HT1080 (cell line): Measurements from ENCODE around the gene CACNA1G. TPM values are rescaled to one million over a fixed set of nuclear protein-coding genes. Genes with fewer than 3 reads are reported as not detected.
A peak's percentile ranks its signal among the peaks of the same experiment; 100 is the strongest.

Experiments
- DNase-seq: peaks from one replicate; pipeline ENCODE4 v3.0.0-alpha.2; 2015; ENCODE audit warnings: low read depth
- polyA plus RNA-seq, 2 experiments: library from polyadenylated mRNA; depleted of rRNA; stranded (reverse); fragments of >200 nt; gene quantifications; 2 replicates each; pipeline ENCODE4 v1.2.3, GENCODE V29; 2015
- total RNA-seq: library from RNA; depleted of rRNA; stranded (reverse); fragments of >200 nt; shearing (Covaris generic); gene quantifications from 2 replicates; pipeline ENCODE4 v1.2.3, GENCODE V29; 2014; rRNA removed

Gene CACNA1G
- total RNA-seq: 0.03 and 0.40 TPM in 2 replicates
- 0.01 and 0.05 TPM in 2 replicates for polyA plus RNA-seq (2015; cell fraction: cytosol; rRNA removed)
- 0.06 and 0.07 TPM in 2 replicates for polyA plus RNA-seq (2015; cell fraction: nucleus; rRNA removed)

DNA sequence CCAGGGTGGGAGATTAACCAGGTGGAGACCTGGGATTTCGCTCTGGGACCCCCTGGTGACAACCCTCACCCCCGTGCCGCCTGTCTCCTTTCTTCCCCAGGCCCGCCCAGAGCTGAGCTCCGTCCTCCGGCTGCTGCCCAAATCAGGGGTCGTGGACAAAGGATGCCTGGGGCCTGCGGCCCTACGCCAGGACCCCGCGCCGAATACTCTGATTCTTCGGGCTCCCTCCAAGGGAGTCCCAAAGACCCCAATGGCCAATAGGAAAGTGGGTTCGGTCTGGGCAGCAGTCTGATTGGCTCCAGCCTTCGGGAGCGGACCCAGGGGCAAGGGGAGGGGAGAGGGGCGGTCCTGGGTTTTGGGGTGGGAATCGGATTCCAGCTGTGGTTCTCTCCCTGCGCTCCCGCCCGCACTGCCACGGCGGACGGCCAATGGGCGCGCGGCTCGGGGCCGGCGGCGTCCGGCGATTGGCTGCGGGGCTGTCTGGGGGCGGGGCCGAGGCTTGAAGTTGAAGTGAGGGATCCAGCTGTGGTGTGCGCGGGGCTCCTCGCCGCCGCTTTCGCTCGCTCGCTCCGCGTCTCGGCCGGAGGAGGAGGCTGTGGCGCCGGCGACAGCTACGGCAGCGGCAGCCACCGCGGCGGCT is at the start of gene CACNA1G:
CACNA1G (plus strand) TSS at position 531 of the 640 bp plus-strand sequence. CDS start 745 bp downstream, outside the sequence.
- peak; percentile 73 for DNase-seq

DNA sequence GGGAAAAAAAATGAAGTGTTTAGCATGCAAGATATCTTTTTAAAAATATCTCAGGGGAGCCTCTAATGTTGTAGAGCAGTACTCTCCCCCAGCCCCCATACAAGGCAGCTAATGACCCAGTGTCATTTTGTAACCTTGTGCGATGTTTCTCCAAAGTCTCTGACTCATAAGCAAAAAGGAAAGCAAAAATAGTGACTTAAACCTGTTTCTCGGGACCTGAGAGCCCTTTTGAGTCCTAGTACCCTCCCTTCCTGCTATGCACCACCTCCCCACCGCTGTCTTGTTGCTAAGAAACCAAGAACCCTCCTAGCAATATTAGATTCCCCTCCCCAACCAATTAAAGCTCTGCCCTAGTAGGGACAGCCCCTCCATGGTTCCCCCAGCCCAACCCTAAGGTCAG is 49.5 kb upstream of the CACNA1G start:
- DNase-seq: no peak

DNA sequence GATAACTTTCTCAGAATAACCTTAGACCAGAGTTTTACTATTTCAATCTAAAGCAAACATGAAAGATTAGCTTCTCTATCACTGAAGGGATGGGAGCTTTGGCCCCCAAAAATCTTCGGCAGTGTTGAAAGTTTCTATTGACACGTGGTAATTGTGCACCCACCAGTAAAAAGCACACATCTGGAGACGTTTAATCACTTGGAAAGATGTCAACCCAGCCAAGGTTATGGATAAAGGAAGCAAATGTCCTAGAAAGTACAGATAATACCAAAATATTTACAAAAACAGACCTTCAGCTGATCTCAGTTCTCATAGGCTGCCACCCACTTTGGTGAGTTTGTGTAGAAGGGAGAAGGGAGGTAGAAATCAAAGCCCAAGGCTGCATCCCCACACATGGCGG is 47.0 kb upstream of the CACNA1G start:
- DNase-seq: no peak

DNA sequence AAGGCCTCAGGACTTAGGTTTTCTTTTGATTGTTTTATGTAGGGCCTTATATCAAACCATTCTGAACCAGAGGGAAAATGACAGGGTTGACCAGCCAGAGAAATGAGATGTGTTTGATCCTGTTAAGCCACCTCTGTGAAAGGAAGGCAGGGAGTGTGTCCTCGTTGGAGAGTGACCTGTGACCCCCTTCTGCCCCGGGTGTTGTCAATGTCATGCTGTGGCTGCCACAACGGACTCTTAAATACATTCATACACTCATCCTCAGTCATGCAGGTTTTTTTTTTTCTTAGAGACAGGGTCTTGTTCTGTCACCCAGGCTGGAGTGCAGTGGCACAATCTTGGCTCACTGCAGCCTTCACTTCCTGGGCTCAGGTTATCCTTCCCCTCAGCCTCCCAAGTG is 46.1 kb upstream of the CACNA1G start:
- no peak for DNase-seq

DNA sequence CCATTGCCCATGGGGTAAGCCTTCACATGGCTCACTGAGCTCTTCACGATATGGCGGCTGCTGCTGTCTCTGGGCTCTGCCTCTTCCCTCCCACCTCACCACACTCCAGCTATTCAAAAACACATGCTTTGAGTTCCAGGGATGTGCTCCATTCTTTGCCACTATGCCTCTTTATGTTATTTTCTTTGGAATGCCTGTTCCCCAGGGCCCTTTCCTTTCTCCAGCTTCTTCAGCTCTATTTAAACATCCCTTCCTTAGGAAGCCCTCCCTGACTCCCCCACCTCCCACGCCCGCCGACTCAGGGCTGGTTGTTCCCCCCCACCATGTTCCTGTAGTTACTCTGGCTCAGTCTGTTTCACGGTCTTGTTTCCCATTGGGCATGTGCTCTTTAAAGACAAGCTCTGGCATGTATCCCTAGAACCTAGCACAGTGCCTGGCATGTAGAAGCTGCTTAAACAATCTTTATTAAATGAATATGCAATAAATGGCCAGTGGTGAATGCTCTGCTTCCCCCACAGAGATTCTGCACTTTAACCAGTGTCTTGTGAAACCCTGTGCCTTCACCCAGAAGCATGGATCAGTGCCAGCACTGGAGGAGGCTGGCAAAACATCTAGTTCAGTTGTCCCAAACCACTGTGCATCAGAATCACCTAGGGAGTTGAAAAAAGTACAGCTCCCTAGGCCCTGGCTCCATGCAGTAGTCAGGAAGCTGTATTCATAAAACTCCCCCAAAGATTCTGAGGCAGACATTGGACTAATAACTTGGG is 45.4 kb upstream of the CACNA1G start:
- no peak for DNase-seq

DNA sequence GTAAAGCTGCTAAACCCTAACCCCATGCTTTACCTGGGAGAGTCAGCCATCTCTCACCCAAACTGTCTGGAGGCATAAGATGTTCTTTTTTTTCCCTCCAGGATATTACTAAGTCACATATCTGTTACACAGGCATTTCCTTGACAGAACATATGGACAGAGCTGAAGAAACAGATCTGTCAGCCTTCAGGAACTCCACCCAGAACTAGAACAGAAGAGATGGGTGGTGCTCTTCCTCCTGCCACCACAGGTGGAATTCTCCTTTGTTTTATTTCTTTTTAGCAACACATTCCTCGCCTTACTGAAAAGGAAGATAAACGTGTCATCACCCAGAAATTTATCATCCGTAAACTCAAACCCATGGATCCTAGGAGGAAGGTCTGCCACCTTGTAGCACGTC is 43.5 kb upstream of the CACNA1G start:
- peak; percentile 23 for DNase-seq

DNA sequence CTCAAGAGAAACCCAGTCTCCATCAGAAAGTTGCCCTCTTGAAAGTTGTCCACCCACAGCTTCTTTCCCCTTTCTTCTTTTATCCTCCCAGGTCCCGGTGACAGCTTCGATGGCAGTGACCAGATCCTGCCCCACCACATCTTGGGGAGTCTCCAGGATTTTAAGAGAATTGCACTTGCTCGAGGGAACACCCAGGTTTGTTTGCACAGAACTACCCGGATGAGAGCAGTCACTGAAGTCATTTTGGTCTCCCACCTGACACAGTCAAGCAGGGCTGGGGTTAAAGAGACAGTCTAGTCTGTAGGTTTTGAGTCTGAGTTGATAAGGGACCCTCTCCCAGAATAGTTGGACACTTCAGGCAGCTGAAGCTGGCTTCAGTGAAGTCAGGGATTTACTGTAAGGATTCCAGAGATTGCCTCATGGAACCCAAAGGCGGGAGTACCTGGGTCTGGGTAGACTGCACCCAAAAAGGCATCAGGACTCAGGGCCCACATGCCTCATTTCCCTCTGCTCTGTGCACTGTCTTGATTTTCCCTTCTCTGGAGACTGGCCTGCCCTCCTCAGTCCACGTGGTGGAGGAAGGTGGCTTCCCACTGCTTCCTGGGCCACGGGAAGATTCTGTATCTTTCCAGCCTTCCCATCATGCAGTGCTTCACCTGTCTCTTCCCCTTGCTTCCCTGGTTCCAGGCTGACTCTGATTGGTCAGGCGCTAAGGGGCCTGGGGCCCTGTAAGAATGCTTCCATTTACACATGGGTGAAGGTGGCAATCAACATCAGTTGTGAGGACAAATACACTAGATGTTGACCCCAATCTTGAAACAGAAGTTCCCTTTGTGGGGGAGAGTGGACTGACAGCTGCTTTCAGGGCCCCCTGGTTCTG is 42.8 kb upstream of the CACNA1G start:
- DNase-seq: no peak

DNA sequence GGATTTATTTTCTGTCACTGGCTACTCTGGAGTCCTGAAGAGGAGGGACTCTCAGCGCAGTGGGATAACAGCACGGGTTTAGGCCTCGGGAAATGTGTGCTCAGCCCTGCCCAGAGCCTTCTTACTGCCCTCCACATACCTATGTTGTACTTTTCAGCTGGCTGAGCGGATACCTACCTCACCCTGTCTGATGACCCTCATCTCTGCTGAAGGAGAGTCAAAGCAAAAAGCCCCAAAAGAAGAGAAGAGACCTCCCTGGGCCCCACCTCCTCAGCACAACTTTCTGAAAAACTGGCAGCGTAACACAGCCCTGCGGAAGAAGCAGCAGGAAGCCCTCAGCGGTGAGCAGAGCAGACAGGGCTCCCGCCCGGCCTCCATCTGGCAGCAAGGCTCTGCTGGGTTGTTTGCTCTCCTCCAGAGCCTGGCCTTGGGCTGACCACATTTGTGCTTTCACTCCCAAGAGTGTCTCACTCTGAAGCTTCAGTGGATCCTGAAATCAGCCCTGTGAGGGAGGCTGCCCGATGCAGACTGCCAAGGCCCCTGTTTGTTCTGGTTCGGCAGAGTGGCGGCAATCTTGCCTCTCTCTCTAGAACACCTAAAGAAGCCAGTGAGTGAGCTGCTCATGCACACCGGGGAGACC is 42.0 kb upstream of the CACNA1G start:
- DNase-seq: no peak

DNA sequence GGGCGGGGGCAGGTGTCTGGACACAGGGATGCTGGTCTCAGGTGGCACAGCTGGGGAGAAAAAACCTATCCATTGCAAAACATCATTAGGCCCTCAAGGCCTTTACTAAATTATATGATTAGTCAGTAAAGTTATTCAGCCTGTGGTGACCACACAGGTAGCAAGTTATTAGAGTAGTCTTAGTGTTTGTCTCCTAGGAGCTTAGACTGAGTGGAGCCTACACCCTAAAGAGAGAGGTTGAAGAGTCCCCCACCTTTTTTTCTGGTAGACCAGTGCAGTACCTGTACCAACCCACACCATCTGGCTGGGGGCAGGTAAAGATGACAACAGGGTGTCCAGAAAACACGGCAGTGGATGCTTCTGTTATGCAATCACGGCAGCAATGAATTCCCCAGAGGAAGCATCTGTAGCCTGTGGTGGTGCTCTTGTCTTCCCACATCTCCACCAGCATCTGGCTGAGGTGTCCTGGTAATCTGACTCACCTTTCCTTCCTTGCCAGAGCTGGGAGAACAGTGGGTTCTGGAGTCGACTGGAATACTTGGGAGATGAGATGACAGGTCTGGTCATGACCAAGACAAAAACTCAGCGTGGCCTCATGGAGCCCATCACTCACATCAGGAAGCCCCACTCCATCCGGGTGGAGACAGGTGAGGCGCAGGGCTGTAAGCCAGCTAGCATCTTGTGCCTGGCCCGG is 41.2 kb upstream of the CACNA1G start:
- peak; percentile 73 for DNase-seq

DNA sequence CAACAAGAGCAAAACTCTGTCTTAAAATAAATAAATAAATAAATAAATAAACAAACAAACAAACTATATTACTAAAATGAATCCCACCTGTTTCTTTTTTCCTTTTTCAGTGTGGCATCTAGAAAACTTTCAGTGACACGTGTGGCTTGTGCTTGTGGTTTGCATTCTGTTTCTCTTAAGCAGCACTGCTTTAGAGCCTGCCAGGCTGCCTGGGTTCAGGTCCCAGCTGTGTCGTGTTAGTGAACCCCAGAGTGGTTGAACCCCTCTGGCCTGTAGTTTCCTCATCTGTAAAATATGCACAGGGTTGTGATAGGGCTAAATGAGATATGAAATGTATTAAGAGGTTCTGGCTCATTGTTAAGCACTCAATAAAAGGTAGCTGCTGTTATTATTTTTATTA is 40.0 kb upstream of the CACNA1G start:
- DNase-seq: no peak

DNA sequence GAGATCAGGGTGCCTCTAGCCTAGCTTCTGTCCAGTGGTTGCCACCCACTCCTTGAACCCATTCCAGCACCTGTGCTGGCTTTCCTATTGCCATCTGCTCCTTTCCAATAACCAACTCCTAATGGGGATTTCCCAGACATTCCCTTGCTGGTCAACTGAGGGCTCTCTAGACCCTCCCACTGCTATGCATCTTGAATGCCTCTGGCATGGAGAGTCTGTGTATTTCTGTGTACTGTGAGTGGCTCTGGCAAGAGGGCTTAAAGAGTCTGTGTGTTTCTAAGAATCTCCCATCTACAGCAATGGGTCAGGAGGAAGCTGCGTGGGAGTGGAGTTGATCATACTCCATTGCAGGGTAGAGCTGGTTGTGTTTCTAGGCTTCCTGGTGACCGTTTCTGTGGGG is 39.0 kb upstream of the CACNA1G start:
- DNase-seq: no peak

DNA sequence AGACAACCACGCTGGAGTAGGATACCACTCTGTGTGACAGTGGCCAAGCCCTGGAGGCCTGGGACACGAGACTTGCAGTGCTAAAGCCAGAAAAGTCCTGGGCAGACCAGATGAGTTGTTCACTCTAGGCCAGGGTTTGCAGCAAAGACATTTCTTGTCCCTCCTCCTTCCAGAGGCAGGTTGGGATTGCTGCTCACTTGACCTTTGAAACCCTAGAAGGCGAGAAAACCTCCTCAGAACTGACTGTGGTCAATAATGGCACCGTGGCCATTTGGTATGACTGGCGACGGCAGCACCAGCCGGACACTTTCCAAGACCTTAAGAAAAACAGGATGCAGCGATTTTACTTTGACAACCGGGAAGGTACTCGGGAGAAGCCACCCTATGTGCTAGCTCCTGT is 37.7 kb upstream of the CACNA1G start:
- no peak for DNase-seq

DNA sequence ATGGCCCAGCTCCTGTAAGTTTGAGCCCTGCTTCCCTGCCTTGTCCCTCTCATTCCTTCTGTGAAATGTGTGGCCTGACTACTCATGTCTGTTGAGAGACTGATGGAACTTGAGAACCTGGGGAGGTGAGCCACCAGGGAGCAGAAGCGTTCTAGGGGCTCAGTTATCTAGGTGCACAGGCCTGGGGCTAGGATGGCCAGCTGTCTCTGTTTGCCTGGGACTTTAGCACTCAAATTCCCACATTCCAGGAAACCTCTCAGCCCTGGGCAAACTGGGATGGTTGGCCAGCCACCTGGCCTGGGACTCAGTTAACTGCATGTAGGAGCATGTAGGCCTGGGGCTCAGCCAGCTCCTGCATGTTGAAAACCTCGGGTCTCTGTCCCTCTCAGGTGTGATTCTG is 37.3 kb upstream of the CACNA1G start:
- no peak for DNase-seq

DNA sequence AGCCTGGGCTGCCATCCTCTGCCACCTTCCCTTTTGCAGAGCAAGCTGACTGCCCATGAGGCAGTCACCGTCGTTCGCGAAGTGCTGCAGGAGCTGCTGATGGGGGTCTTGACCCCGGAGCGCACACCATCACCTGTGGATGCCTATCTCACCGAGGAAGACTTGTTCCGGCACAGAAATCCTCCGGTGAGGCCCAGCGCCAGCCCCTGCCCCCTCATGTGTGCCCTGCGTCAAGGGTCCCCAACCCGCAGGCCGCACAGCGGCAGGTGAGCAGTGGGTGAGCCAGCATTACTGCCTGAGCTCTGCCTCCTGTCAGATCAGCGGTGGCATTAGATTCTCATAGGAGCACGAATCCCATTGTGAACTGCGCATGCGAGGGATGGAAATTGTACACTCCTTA is 35.7 kb upstream of the CACNA1G start:
- no peak for DNase-seq

DNA sequence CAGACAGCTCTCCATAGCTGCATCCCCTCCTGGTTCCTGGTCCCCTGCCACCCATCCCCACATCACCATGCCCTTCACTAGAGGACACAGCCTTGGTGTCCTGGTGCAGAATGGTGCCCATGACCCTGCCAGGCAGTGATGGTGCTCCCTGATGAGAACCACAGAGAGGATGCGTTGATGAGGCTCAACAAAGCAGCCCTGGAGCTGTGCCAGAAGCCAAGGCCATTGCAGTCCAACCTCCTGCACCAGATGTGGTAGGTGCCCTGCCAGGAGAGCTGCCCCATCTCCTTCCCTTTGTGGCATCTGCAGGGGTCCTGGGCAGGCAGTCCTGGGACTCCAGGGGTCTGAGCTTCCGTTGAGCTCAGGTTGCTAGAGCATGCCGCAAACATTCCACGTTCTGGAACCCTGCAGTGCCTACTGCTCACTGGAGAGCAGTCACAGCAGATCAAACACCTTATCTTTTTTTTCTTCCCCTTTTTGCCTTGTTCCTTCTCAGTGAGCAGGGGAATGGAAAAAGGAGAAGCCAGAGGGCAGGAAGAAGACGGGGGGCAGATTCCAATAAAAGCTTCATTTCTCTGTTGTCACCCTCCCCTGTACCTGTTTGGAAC is 33.3 kb upstream of the CACNA1G start:
- DNase-seq: no peak

DNA sequence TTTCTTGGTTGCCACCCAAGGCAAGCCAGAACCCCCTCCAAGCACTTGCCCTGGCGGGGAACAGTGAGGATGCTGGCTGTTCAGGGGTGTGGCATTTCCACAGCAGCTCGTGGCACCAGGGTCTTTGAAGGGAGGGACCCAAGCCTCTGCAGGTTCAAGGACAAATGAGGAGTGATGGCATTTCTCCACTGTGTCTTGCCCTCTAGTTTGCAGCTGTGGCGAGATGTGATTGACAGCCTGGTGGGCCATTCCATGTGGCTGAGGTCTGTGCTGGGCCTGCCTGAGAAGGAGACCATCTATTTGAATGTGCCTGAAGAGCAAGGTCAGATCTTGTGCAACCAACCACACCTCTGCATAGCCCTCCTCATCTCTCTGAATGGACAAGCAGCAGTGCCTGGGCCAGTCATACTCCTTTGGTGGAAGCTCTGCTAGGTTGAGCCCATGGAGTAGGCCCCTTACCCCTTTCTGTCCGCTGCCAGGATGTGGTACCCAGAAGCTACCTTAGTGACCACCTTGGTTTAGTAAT is 32.5 kb upstream of the CACNA1G start:
- DNase-seq: no peak

DNA sequence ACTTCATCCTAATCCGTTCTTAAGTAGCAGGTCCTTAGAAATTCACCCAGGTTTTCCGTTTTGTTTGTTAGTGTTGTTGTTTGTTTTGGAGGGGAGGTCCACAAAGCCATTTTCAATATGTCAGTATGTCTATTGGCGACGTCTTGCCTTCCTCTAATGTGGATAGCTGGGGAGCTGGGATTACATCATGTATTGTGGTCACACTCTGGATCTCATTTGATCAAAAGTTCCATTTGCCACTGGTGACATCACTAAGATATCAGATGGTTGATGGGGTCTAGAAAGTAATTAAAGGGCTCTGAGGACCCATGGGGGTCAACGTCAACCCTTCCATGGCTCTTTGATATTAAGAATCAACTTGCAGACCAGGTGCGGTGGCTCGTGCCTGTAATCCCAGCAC is 30.7 kb upstream of the CACNA1G start:
- DNase-seq: no peak

DNA sequence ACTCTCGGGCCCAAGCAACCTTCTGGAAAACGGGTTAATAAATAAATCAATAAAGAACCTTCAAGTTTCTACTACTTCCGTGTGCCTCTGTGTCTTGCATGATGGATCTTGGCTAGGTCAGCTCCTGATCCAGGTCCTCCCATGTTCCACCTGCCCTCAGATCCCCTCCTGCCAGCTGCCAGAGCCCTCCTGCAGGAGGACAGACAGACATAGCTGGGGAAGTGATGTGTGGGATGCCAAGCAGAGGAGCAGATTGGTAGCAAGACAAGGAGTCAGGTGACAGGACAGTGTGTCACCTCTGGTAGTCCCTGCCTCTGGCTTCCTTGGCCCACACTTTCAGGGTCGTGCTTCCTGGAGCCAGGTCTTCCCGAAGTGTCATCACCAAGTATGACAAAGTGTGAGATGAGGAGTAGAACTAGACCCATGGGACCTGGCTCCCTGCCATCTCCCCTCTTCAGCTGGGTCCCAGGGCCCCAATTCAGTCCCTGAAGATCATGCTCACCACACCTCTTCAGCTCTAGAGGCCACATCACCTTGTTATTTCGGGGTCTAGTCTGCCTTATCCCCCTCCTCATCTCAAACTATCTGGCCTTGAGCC is 29.0 kb upstream of the CACNA1G start:
- no peak for DNase-seq

DNA sequence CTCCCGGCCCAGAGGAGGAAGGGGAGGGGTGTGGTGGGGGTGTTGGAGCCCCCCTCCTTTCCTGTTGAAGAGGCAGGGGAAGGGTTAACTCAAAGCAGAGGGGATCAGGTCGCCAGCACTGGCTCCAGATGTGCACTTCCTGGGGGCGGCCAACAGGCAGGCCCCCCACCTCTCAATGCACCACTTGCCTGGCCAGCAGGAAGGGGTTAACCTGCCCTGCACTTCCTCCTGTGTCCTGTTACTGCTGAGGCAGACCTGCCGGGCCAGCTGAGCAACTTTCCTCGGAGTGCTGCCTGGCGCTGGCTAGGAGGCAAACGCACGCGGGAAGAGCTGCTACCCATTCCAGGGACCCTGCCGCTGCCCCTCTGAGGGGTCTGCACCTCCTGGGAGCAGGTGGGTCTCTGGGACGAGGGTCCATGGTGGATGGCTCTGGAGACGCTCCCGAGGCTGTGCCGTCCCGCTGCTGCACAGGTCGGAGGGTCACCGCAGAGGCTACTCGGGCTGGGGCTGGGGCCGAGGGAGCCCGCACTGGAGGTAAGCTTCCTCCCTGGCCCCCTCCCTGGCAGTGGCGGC is 28.0 kb upstream of the CACNA1G start, which contains the start of gene EPN3:
EPN3 (plus strand) TSS at position 284 of the 573 bp plus-strand sequence. CDS start 3,822 bp downstream, outside the sequence.
- DNase-seq: no peak
